ENCODE measurements around the gene FAM9A.

Gene FAM9A

GRCh38 chrX:8743126-8743732 is 58.0 kb downstream of the FAM9A start:
- Histone ChIP-seq H3K4me1 (ENCODE audit: control insufficient read depth, low read length) (no peaks in the 10 kb centered on the region), H3K27me3 (ENCODE audit: control insufficient read depth, low read length) (no peaks in the 10 kb centered on the region), H3K9me3 (ENCODE audit: control insufficient read depth, insufficient read depth, low read length) (no peaks in the 10 kb centered on the region), H4K20me1 (ENCODE audit: control insufficient read depth, insufficient read depth, low read depth, low read length) (no peaks in the 10 kb centered on the region), H3K4me2 (ENCODE audit: low read length) (no peak overlapping the region), H3K36me3 (ENCODE audit: control insufficient read depth, low read length) (no peaks in the 10 kb centered on the region), H3K79me2 (ENCODE audit: control insufficient read depth, low read length) (no peaks in the 10 kb centered on the region), H3F3A (ENCODE audit: control insufficient read depth, insufficient read depth) (no peaks in the 10 kb centered on the region), H3K27ac (ENCODE audit: low read depth, low read length) (no peak overlapping the region), H3K4me3 (ENCODE audit: low read length) (no peak overlapping the region), H3K9me2 (replicated peaks; ENCODE audit: control insufficient read depth, low read length) (no peaks in the 10 kb centered on the region)
- TF ChIP-seq CTCF (IDR thresholded peaks at IDR 0.05; ENCODE audit: low read depth, low read length, poor library complexity, severe bottlenecking) (peak; percentile 68), EZH2phosphoT487 (IDR thresholded peaks at IDR 0.05; ENCODE audit: borderline replicate concordance, low read length) (no peak)

GRCh38 chrX:8741981-8742380 is 59.2 kb downstream of the FAM9A start:
- Histone ChIP-seq H3F3A (ENCODE audit: control insufficient read depth, insufficient read depth) (no peaks in the 10 kb centered on the region), H3K9me2 (replicated peaks; ENCODE audit: control insufficient read depth, low read length) (no peaks in the 10 kb centered on the region), H3K9me3 (ENCODE audit: control insufficient read depth, insufficient read depth, low read length) (no peaks in the 10 kb centered on the region), H3K4me3 (ENCODE audit: low read length) (no peak overlapping the region), H3K4me2 (ENCODE audit: low read length) (no peak overlapping the region), H3K4me1 (ENCODE audit: control insufficient read depth, low read length) (no peaks in the 10 kb centered on the region), H4K20me1 (ENCODE audit: control insufficient read depth, insufficient read depth, low read depth, low read length) (no peaks in the 10 kb centered on the region), H3K27me3 (ENCODE audit: control insufficient read depth, low read length) (no peaks in the 10 kb centered on the region), H3K27ac (ENCODE audit: low read depth, low read length) (no peak overlapping the region), H3K79me2 (ENCODE audit: control insufficient read depth, low read length) (no peaks in the 10 kb centered on the region), H3K36me3 (ENCODE audit: control insufficient read depth, low read length) (no peaks in the 10 kb centered on the region)
- no peak for TF ChIP-seq EZH2phosphoT487 (IDR thresholded peaks at IDR 0.05; ENCODE audit: borderline replicate concordance, low read length)
- no peak for TF ChIP-seq CTCF (IDR thresholded peaks at IDR 0.05; ENCODE audit: low read depth, low read length, poor library complexity, severe bottlenecking)
